Measurements from ENCODE around the gene THBS3. TPM values are rescaled to one million over a fixed set of nuclear protein-coding genes. Genes with fewer than 3 reads are reported as not detected.

THBS3 gene
- total and polyA plus RNA-seq, 2 of the 4 experiments (the other 2 are of a cell fraction) = 15.1 to 30.4 TPM

DNA sequence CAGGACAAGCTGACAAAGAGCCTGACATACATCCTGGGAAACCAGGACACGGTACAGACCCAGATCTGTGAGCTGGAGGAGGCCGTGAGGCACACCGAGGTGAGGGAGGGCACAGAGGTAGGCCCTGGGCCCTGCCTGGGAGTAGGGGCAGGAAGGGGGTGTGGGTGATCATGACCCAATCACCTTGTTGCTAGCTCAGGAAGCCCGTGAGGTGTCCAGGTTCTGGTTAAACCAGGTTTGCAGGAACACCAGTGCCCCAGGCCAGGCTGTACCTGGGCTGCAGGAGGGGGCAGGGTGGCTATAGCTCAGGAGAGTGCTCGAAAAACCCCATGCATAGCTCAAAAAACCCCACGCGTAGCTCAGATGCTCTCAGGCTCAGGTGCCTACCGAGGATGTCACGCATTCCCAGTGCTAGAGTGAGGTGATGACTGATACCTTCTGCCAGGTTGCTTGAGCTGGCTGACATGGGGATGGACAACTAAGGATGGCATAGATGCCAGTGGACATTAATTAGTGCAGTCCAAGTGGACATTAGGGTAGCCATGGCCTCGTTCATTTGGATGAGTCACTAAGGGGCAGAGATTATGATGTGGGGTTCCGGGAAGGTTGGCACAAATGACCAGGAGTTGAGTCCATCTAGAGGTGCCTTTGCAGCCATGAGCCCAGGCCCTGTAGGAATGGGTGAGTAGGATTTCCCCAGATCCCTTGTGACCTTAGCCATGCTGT, 30.3 kb downstream of the THBS3 start:
- TF ChIP-seq MAZ (IDR thresholded peaks at IDR 0.05; ENCODE audit: borderline replicate concordance, low read depth, low read length) (no peak), RAD21 (IDR thresholded peaks at IDR 0.05; ENCODE audit: low read length) (no peak), RCOR1 (IDR thresholded peaks at IDR 0.05; ENCODE audit: insufficient replicate concordance, low read length) (no peak), MXI1 (IDR thresholded peaks at IDR 0.05; ENCODE audit: borderline replicate concordance, low read depth, low read length) (no peak), BHLHE40 (IDR thresholded peaks at IDR 0.05; ENCODE audit: low read depth, low read length) (no peak), CHD1 (IDR thresholded peaks at IDR 0.05; ENCODE audit: low read depth, low read length) (no peak), NFE2L2 (IDR thresholded peaks at IDR 0.05; ENCODE audit: low read depth, low read length) (no peak)
- TF ChIP-seq, protein P1, sequence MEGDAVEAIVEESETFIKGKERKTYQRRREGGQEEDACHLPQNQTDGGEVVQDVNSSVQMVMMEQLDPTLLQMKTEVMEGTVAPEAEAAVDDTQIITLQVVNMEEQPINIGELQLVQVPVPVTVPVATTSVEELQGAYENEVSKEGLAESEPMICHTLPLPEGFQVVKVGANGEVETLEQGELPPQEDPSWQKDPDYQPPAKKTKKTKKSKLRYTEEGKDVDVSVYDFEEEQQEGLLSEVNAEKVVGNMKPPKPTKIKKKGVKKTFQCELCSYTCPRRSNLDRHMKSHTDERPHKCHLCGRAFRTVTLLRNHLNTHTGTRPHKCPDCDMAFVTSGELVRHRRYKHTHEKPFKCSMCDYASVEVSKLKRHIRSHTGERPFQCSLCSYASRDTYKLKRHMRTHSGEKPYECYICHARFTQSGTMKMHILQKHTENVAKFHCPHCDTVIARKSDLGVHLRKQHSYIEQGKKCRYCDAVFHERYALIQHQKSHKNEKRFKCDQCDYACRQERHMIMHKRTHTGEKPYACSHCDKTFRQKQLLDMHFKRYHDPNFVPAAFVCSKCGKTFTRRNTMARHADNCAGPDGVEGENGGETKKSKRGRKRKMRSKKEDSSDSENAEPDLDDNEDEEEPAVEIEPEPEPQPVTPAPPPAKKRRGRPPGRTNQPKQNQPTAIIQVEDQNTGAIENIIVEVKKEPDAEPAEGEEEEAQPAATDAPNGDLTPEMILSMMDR (conservative IDR thresholded peaks at IDR 0.05; ENCODE audit: low read depth, low read length) = no peak
- intact Hi-C loops (cut with micrococcal nuclease) = loop anchor here (10.0 kb wide), 2 partner anchors 203 to 417 kb away; partner anchors contain the start of genes CKS1B and SHC1

More for the DNA sequence above, 30.3 kb downstream of the THBS3 start:
- no peak overlapping the region for H3K4ac ChIP-seq (ENCODE audit: low read depth, low read length)
- POLR2A ChIA-PET (ENCODE audit: unreplicated experiment) = no interaction called here
- H3K9me1 ChIP-seq (ENCODE audit: insufficient read depth, low read length) = peaks cover 2% of the 10 kb centered on the region; the same call in 1 of the 2 replicates
- CTCF ChIA-PET = interaction anchor here (0.9 to 1.7 kb wide), 3 partner anchors 10 to 17 kb away, joined by 3 to 5 read pairs (median 4); no protein-coding TSS in a partner anchor
- no peak overlapping the region for H3K27ac ChIP-seq (ENCODE audit: insufficient read depth, low read length)
- dilution Hi-C loops (cut with HindIII; ENCODE audit: low sequenced_read_pairs, unreplicated experiment) = no loop called here
- no peaks in the 10 kb centered on the region; the same call in none of the 2 replicates for H3K4me1 ChIP-seq (ENCODE audit: control insufficient read depth, insufficient read depth, low read length)
- H3K14ac ChIP-seq (replicated peaks; ENCODE audit: low read depth, low read length) = no peak overlapping the region
- H2BK5ac ChIP-seq (ENCODE audit: low read depth, low read length, poor library complexity, severe bottlenecking) = no peak overlapping the region
- H3K9me3 ChIP-seq (ENCODE audit: control insufficient read depth, insufficient read depth, low read length) = no peaks in the 10 kb centered on the region
- no peaks in the 10 kb centered on the region for H4K20me1 ChIP-seq (ENCODE audit: insufficient read depth, low read length)
- no peak overlapping the region for H3K9ac ChIP-seq (ENCODE audit: low read depth, low read length)
- H4K8ac ChIP-seq (ENCODE audit: low read depth in 2 of 2, low read length in 2 of 2) = no peak overlapping the region
- no peak overlapping the region for H3K18ac ChIP-seq (ENCODE audit: low read depth, low read length)
- H3K27me3 ChIP-seq (ENCODE audit: control insufficient read depth, insufficient read depth, low read length) = no peaks in the 10 kb centered on the region
- peaks cover 37% of the 10 kb centered on the region for H3K36me3 ChIP-seq (ENCODE audit: control insufficient read depth, insufficient read depth, low read length)
- H3K56ac ChIP-seq (ENCODE audit: extremely low read depth, insufficient read depth, low read length) = no peak overlapping the region
- no peak overlapping the region for H3K4me3 ChIP-seq (ENCODE audit: insufficient read depth, low read depth, low read length)
- H3K79me1 ChIP-seq (ENCODE audit: low read depth in 1 of 2, low read length in 2 of 2) = peaks cover 0 to 32% of the 10 kb centered on the region in 2 experiments; a peak in 3 of 4 replicates
- BruUV-seq (replicated peaks) = no TSS peak
- no peak overlapping the region for H2AK9ac ChIP-seq (replicated peaks; ENCODE audit: low read depth, low read length, poor library complexity)
- 85% methylated on average over 8 of the region's 11 CpGs; no CpG with 5 or more reads in 1 of the 2 experiments for WGBS, 2 experiments (ENCODE audit: extremely low coverage in 2 of 2, insufficient read length in 1 of 2)
- H2AFZ ChIP-seq (replicated peaks; ENCODE audit: low read length, poor library complexity) = no peak overlapping the region
- H2BK120ac ChIP-seq (ENCODE audit: low read depth, low read length) = no peak overlapping the region
- no peak overlapping the region for H4K91ac ChIP-seq (ENCODE audit: insufficient read depth, low read depth, low read length)
- H2AK5ac ChIP-seq (ENCODE audit: low read depth, low read length) = peak overlapping the region; percentile 81; the same call in 1 of the 2 replicates
- no peak overlapping the region for H4K5ac ChIP-seq (ENCODE audit: low read depth, low read length)
- H2BK20ac ChIP-seq (ENCODE audit: low read depth, low read length) = no peak overlapping the region
- no peak overlapping the region for H2BK15ac ChIP-seq (ENCODE audit: low read depth, low read length)
- DNase-seq (no peak), ATAC-seq (ENCODE audit: low read depth) (no peak)
- in situ Hi-C loops (cut with MboI; ENCODE audit: low sequenced_read_pairs) = no loop called here
- no peak overlapping the region for H3K23ac ChIP-seq (ENCODE audit: low read depth, low read length)
- no peak overlapping the region for H3K4me2 ChIP-seq (ENCODE audit: low read depth, low read length)
